A673 (cell line): ENCODE results near the gene PANK3. TPM values are rescaled to one million over a fixed set of nuclear protein-coding genes. Genes with fewer than 3 reads are reported as not detected.

Experiments
- BruUV-seq: library from RNA; stranded (reverse); fragments of 400-500 nt; replicated peaks from 2 replicates; lab custom pipeline; 2021; lab: Mats Ljungman, UMichigan
- CTCF ChIA-PET: fragments of 300-600 bp; sonication (Branson Sonifier 250); formaldehyde crosslinking; loops from one replicate; lab custom pipeline; 2022; ENCODE audit warnings: antibody characterized with exemption; lab: Charles Lee
- POLR2A ChIA-PET: fragments of 300-600 bp; sonication (Branson Sonifier 250); formaldehyde crosslinking; loops from one replicate; lab custom pipeline; 2022; ENCODE audit warnings: antibody characterized with exemption; ENCODE audit not compliant: low non-redundant PET; lab: Charles Lee
- DNase-seq: peaks from one replicate; pipeline ENCODE4 v3.0.0-alpha.2; 2015; ENCODE audit warnings: low spot score
- H3K27ac ChIP-seq: fragments of 200-600 bp; sonication (generic); 2 replicates; pipeline ENCODE4 v1.5.1; 2016; ENCODE audit warnings: mixed run types, low read depth, mild to moderate bottlenecking, mixed read lengths, antibody characterized with exemption, low read length; ENCODE audit not compliant: poor library complexity, severe bottlenecking
- H3K27me3 ChIP-seq: fragments of 200-600 bp; sonication (generic); replicated peaks from 2 replicates; pipeline ENCODE4 v1.6.1; 2017; ENCODE audit warnings: mixed run types, low read depth, mild to moderate bottlenecking, mixed read lengths, antibody characterized with exemption, low read length; ENCODE audit not compliant: insufficient read depth, poor library complexity
- H3K36me3 ChIP-seq: fragments of 200-600 bp; sonication (generic); 2 replicates; pipeline ENCODE4 v1.6.1; 2016; ENCODE audit warnings: mixed run types, mild to moderate bottlenecking, mixed read lengths, antibody characterized with exemption, low read length; ENCODE audit not compliant: insufficient read depth, poor library complexity, severe bottlenecking
- H3K4me1 ChIP-seq: fragments of 200-600 bp; sonication (generic); 2 replicates; pipeline ENCODE4 v1.6.1; 2017; ENCODE audit warnings: mixed run types, mild to moderate bottlenecking, mixed read lengths, antibody characterized with exemption, low read length; ENCODE audit not compliant: insufficient read depth, poor library complexity, severe bottlenecking
- H3K4me3 ChIP-seq: fragments of 200-600 bp; sonication (generic); 2 replicates; pipeline ENCODE4 v1.5.1; 2016; ENCODE audit warnings: low read depth, mixed run types, mild to moderate bottlenecking, mixed read lengths, low read length; ENCODE audit not compliant: poor library complexity, severe bottlenecking
- H3K9me3 ChIP-seq: fragments of 200-600 bp; sonication (generic); 2 replicates; pipeline ENCODE4 v1.6.1; 2016; ENCODE audit warnings: mixed run types, low read depth, mild to moderate bottlenecking, mixed read lengths, antibody characterized with exemption, low read length; ENCODE audit not compliant: poor library complexity, severe bottlenecking
- CTCF ChIP-seq: fragments of 300-800, 200-600 bp; sonication (generic); conservative IDR thresholded peaks from 2 replicates; pipeline ENCODE4 v1.5.1; 2017; ENCODE audit warnings: low read depth, mild to moderate bottlenecking, antibody characterized with exemption, low read length, moderate library complexity, mixed read lengths
- EZH2 ChIP-seq: fragments of 200-600 bp; sonication (generic); IDR thresholded peaks from 2 replicates; pipeline ENCODE4 v1.6.1; 2017; ENCODE audit warnings: borderline replicate concordance, low read depth, mild to moderate bottlenecking, mixed read lengths, antibody characterized with exemption, low read length; ENCODE audit not compliant: poor library complexity, severe bottlenecking
- intact Hi-C: fragments of 100-400 bp; cut with micrococcal nuclease; formaldehyde crosslinking; loops from one replicate; pipeline ENCODE4 v1.10.0; 2022; ENCODE audit not compliant: unreplicated experiment
- total RNA-seq: library from RNA; stranded (reverse); gene quantifications from 2 replicates; pipeline ENCODE4 v1.2.3, GENCODE V29; 2021

Gene PANK3
- total RNA-seq, 1 experiment from 2014 or later = 79.2 TPM

DNA sequence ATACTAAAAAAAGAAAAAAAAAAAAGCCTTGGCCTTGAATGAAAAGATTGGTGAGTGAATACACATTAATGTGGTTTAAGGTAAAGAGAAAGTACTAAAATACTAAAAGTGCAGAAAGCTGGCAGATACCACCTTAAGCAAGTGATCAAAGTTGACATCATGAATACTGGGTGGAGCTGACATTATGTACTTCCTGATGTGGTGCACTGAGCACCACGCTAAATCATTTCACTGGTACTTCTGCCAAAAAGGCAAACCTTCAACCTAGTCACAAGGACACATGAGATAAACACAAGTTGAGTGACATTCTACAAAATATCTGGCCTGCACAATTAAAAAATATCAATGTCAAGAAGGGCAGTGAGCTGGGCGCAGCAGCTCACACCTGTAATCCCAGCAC lies 33.8 kb upstream of the PANK3 start:
- no peak for TF ChIP-seq EZH2
- no peak for TF ChIP-seq CTCF
- no peaks in the 10 kb centered on the region for H3K4me1 ChIP-seq
- no TSS peak for BruUV-seq
- H3K9me3 ChIP-seq = no peaks in the 10 kb centered on the region
- CTCF ChIA-PET = no interaction called here
- no peak overlapping the region for H3K4me3 ChIP-seq
- intact Hi-C loops = no loop called here
- H3K27me3 ChIP-seq = no peaks in the 10 kb centered on the region
- POLR2A ChIA-PET = no interaction called here
- H3K27ac ChIP-seq = no peak overlapping the region
- DNase-seq = no peak
- H3K36me3 ChIP-seq = no peaks in the 10 kb centered on the region

GRCh38 chr5:168612123-168612522 lies 33.0 kb upstream of the PANK3 start:
- Histone ChIP-seq H3K9me3 (no peaks in the 10 kb centered on the region), H3K36me3 (no peaks in the 10 kb centered on the region), H3K27ac (no peak overlapping the region), H3K27me3 (no peaks in the 10 kb centered on the region), H3K4me1 (no peaks in the 10 kb centered on the region), H3K4me3 (no peak overlapping the region)
- intact Hi-C loops = no loop called here
- ChIA-PET POLR2A (no interaction called here), CTCF (no interaction called here)
- BruUV-seq = no TSS peak
- TF ChIP-seq EZH2 (no peak), CTCF (no peak)
- no peak for DNase-seq

GRCh38 chr5:168611165-168611564 lies 32.0 kb upstream of the PANK3 start:
- intact Hi-C loops = no loop called here
- BruUV-seq = no TSS peak
- no peaks in the 10 kb centered on the region for H3K9me3 ChIP-seq
- no peaks in the 10 kb centered on the region for H3K4me1 ChIP-seq
- H3K4me3 ChIP-seq = no peak overlapping the region
- H3K27ac ChIP-seq = no peak overlapping the region
- peak; percentile 34 for DNase-seq
- POLR2A ChIA-PET = no interaction called here
- no peak for TF ChIP-seq EZH2
- H3K36me3 ChIP-seq = no peaks in the 10 kb centered on the region
- CTCF ChIA-PET = interaction anchor here (0.6 kb wide), 1 partner anchor 94 kb away, joined by 5 read pairs; no protein-coding TSS in a partner anchor
- no peaks in the 10 kb centered on the region for H3K27me3 ChIP-seq

GRCh38 chr5:168609806-168610482 lies 30.8 kb upstream of the PANK3 start:
- DNase-seq = peak; percentile 11
- intact Hi-C loops = no loop called here
- no peaks in the 10 kb centered on the region for H3K4me1 ChIP-seq
- TF ChIP-seq CTCF = no peak
- no peak for TF ChIP-seq EZH2
- H3K4me3 ChIP-seq = no peak overlapping the region
- no peak overlapping the region for H3K27ac ChIP-seq
- H3K27me3 ChIP-seq = no peaks in the 10 kb centered on the region
- no TSS peak for BruUV-seq
- no peaks in the 10 kb centered on the region for H3K9me3 ChIP-seq
- POLR2A ChIA-PET = no interaction called here
- CTCF ChIA-PET = no interaction called here
- no peaks in the 10 kb centered on the region for H3K36me3 ChIP-seq
